Stimulated activated CD8-positive, alpha-beta memory T cell treated with anti-CD3 and anti-CD28 coated beads, Interleukin-4, amount 100 ng/mL, for 48 hours (primary cell): ENCODE measurements around the gene ACCSL.

ENCODE experiments used
- DNase-seq: peaks from one replicate; pipeline ENCODE4 v3.0.0-alpha.2; 2020

Gene ACCSL

GRCh38 chr11:44104481-44105294, 56.9 kb downstream of the ACCSL start:
- DNase-seq, result no peak

- no peak for DNase-seq
Measured at GRCh38 chr11:44108260-44108659, 60.5 kb downstream of the ACCSL start.
